Thoracic aorta (tissue), 2 donors: Measurements from ENCODE around the gene GRAP2. TPM values are rescaled to one million over a fixed set of nuclear protein-coding genes. Genes with fewer than 3 reads are reported as not detected.

Experiments used
- ATAC-seq: fragments of 150-250 bp; one replicate; pipeline ENCODE4 v1.8.0; 2017; ENCODE audit warnings: low read depth; ENCODE audit not compliant: insufficient number of reproducible peaks, low FRiP score
- DNase-seq: peaks from one replicate; pipeline ENCODE4 v3.0.0-alpha.2; 2020; ENCODE audit warnings: low spot score
- H3K27ac ChIP-seq, 2 donors: fragments of 200-600 bp; sonication (generic); 1 replicate in 1 of 2; 2 replicates in 1 of 2; pipeline ENCODE4 v1.5.1; 2016; ENCODE audit warnings: mild to moderate bottlenecking in 2 of 2, moderate library complexity in 2 of 2
- H3K27me3 ChIP-seq: fragments of 200-600 bp; sonication (generic); replicated peaks from 2 replicates; pipeline ENCODE4 v1.6.0; 2016; ENCODE audit warnings: mild to moderate bottlenecking; ENCODE audit not compliant: insufficient read depth
- H3K36me3 ChIP-seq: fragments of 200-600 bp; sonication (generic); one replicate; pipeline ENCODE4 v1.5.1; 2016
- H3K4me1 ChIP-seq, 2 donors: fragments of 200-600 bp; sonication (generic); 1 replicate in 1 of 2; 2 replicates in 1 of 2; pipeline versions ENCODE4 v1.5.1 to v1.6.0; 2016; ENCODE audit warnings: low read depth in 2 of 2, mild to moderate bottlenecking in 1 of 2; ENCODE audit not compliant: control insufficient read depth in 1 of 2
- H3K4me3 ChIP-seq: fragments of 200-600 bp; sonication (generic); 2 replicates; pipeline ENCODE4 v1.5.1; 2016; ENCODE audit warnings: mild to moderate bottlenecking
- H3K9me3 ChIP-seq: fragments of 200-600 bp; sonication (generic); 2 replicates; pipeline ENCODE4 v1.5.1; 2016
- total RNA-seq, 2 donors: library from RNA; depleted of rRNA; stranded (reverse); fragments of >200 nt; gene quantifications; one replicate each; pipeline versions ENCODE4 v1.1.0 to v1.2.3, GENCODE V29; 2016
- TF ChIP-seq, protein P1 (sequence below): fragments of 200-600 bp; sonication (generic); IDR thresholded peaks from one replicate; pipeline ENCODE4 v1.5.1; 2019; ENCODE audit warnings: antibody characterized with exemption

Gene GRAP2
- total RNA-seq, result 1 to 10 TPM; 1.8 TPM

DNA sequence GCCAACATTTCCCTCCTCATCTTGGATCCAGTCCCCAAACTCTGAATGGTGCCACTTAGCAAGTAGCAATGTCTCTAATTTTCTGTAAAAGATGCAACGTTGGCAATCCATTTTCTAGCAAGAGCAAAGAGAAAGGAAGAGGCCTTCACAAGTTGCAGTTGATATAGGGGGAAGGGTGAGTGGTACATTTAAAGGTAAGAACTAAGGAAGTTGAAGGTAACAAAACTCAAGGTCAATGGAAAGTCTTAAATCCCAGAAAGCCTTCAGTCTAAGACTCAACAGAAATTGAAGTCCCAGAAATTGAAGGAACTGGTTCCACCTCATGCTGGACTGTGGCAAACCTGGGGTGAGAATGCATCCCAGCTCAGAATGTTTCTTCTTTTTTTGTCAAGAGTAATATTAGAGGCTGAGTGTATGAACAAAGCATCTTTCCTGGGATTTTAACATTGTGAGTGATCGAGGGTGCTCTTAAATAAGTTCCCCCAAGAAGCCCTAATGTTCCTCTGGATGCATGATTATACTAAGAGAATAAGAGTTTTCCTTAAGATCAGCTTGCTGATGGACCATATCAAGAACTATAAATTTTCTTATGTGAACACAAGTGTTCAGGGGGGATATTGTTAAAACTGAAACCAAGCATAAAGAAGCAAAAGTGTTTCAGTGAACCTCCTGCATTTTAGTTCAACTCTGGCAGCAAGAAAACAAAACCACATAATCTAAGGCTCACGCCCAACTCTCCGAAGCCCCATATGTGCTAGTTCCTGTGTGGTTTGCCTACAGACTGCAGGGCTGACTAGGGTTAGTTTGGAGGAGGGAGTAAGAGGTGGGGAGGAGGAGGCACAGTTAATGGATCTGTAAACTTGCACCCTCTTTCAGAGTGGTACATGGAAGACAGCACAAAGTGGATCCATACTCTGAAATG, at the start of gene GRAP2:
Gene GRAP2 (plus strand): TSS at position 779 of the 922 bp plus-strand sequence. CDS start 46,023 bp downstream, outside the sequence.
- TF ChIP-seq, protein P1, sequence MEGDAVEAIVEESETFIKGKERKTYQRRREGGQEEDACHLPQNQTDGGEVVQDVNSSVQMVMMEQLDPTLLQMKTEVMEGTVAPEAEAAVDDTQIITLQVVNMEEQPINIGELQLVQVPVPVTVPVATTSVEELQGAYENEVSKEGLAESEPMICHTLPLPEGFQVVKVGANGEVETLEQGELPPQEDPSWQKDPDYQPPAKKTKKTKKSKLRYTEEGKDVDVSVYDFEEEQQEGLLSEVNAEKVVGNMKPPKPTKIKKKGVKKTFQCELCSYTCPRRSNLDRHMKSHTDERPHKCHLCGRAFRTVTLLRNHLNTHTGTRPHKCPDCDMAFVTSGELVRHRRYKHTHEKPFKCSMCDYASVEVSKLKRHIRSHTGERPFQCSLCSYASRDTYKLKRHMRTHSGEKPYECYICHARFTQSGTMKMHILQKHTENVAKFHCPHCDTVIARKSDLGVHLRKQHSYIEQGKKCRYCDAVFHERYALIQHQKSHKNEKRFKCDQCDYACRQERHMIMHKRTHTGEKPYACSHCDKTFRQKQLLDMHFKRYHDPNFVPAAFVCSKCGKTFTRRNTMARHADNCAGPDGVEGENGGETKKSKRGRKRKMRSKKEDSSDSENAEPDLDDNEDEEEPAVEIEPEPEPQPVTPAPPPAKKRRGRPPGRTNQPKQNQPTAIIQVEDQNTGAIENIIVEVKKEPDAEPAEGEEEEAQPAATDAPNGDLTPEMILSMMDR, result no peak
- no peak for ATAC-seq

DNA sequence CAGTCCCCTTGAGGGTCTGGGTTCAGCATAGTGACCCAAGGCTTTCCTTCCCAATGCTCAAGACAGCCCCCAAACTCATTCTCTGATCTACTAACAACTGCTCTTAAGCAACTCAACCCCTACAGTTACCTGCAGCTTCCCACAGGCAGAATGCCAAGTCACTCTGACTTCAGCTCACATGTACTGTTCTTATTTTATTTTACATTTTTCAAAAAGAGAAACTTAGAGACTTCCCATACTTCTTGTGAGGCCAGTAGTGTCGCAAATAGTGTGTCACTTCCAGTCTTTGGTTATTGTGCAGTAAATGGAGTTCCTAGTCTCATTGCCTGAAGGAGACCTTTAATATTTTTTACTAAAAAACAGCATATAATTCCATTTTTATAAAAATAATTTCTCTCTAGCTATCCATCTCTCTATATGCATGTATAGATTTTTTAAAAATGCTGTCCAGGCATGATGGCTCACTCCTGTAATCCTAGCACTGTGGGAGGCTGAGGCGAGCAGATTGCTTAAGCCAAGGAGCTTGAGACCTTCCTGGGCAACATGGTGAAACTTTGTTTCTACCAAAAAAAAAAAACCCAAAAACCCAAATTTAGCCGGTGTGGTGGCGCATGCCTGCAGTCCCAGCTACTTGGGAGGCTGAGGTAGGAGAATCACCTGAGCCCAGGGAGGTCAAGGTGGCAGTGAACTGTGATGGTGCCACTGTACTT, 49.1 kb upstream of the GRAP2 start:
- DNase-seq (no peak), ATAC-seq (no peak)
- TF ChIP-seq, protein P1, result no peak
- Histone ChIP-seq H3K4me1 (no peaks in the 10 kb centered on the region), H3K4me3 (no peak overlapping the region), H3K27ac (no peak overlapping the region), H3K27me3 (no peaks in the 10 kb centered on the region), H3K36me3 (no peaks in the 10 kb centered on the region), H3K9me3 (no peaks in the 10 kb centered on the region)

More for the DNA sequence above, at the start of gene GRAP2:
- Histone ChIP-seq H3K9me3 (no peaks in the 10 kb centered on the region), H3K27ac (no peak within 1 kb of the TSS), H3K36me3 (no peaks in the 10 kb centered on the region), H3K4me1 (no peaks in the 10 kb centered on the region), H3K27me3 (no peaks in the 10 kb centered on the region), H3K4me3 (peak within 1 kb of the TSS; percentile 25)
- DNase-seq, result no peak

DNA sequence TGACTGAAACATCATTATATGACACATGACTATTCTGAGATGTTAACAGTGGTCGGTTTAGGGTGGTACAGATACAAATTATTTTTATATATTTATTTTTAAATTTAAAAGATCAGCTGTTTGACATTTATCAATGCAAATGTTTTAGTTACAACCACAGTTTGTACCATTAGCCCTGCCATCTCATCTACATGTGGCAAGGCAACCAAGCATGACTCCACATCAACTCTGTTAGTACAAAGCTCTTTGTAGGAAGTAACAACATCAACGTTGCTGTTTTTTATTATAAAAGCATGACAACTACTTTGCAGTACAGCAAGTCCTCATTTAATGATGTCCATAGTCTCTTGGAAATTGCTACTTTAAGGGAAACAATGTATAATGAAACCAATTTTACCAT, 48.1 kb upstream of the GRAP2 start:
- Histone ChIP-seq H3K27ac (no peak overlapping the region), H3K4me1 (no peaks in the 10 kb centered on the region), H3K27me3 (no peaks in the 10 kb centered on the region), H3K4me3 (no peak overlapping the region), H3K9me3 (no peaks in the 10 kb centered on the region), H3K36me3 (no peaks in the 10 kb centered on the region)
- no peak for DNase-seq
- TF ChIP-seq, protein P1, result no peak
- no peak for ATAC-seq

DNA sequence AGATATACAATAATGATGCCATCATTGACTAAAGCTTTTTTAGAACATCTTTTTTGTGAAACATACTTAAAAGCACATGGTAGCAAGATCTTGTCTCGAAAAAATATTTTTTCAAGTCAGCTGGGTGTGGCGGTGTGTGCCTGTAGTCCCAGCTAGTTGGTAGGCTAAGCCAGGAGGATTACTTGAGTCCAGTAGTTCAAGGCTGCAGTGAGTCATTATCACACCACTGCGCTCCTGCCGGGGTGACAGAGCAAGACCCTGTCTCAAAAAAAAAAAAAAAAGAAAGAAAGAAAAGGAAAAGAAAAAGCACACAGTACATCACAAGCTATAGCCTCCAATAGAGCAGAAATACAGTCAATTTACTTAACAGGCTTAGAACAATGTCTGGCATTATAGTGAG, 44.3 kb upstream of the GRAP2 start:
- no peak for DNase-seq
- Histone ChIP-seq H3K4me3 (no peak overlapping the region), H3K27ac (no peak overlapping the region), H3K27me3 (no peaks in the 10 kb centered on the region), H3K9me3 (no peaks in the 10 kb centered on the region), H3K4me1 (no peaks in the 10 kb centered on the region), H3K36me3 (no peaks in the 10 kb centered on the region)
- TF ChIP-seq, protein P1, result no peak
- ATAC-seq, result no peak

DNA sequence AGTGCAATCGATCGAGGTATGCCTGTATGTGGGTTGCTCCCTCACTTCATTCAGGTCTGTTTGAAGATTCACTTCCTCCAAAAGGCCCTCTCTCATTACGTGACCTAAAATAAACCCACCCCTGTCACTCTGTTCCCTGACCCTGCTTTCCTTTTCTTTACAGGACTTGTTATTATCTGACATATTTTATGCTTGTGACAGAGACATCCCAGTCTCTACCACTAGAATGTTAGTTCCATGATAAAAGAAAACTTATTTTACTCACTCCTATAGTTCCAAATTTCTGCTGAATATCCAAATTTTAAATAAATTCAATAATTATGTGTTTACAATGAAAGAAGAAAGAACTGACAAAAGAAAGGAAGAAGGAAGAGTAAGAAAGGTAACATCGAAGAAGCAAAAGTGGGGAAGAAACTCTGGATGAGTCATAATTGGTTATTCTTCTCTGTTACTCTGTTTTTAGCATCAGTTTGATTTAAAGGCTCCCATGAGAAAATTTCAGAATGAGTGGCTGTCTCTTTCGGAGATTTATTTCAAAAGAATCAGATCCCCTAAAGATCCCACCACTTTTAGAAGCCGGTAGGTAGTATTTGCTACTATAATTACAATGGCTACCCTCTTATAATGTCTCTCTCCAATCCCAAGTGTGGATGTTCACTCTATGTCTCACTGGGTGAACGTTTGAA, 40.8 kb upstream of the GRAP2 start:
- DNase-seq, result no peak
- H3K27ac ChIP-seq, result no peak overlapping the region
- no peaks in the 10 kb centered on the region for H3K4me1 ChIP-seq
- TF ChIP-seq, protein P1, result no peak
- no peaks in the 10 kb centered on the region for H3K27me3 ChIP-seq
- H3K4me3 ChIP-seq, result no peak overlapping the region
- no peak for ATAC-seq
- H3K9me3 ChIP-seq, result no peaks in the 10 kb centered on the region
- H3K36me3 ChIP-seq, result no peaks in the 10 kb centered on the region
